SU-DHL-6 (cell line): ENCODE results near the gene CSNK2B.

Experiments
- H2AFZ ChIP-seq: fragments of 200-600 bp; sonication (generic); 2 replicates; pipeline ENCODE4 v1.6.1; 2014; ENCODE audit warnings: low read depth, mild to moderate bottlenecking, moderate library complexity, mixed read lengths, antibody characterized with exemption, low read length; ENCODE audit not compliant: severe bottlenecking
- H3F3A ChIP-seq: fragments of 200-600 bp; shearing (Covaris generic); 2 replicates; pipeline ENCODE4 v1.6.0; 2016; ENCODE audit warnings: antibody characterized with exemption, mild to moderate bottlenecking; ENCODE audit not compliant: insufficient read depth
- H3K27ac ChIP-seq: fragments of 200-600 bp; sonication (generic); 2 replicates; pipeline ENCODE4 v1.5.1; 2016; ENCODE audit warnings: low read depth, mild to moderate bottlenecking, low read length, moderate library complexity, mixed read lengths
- H3K27me3 ChIP-seq: fragments of 200-600 bp; sonication (generic), shearing (Covaris generic); 2 replicates; pipeline ENCODE4 v1.6.0; 2014; ENCODE audit warnings: mild to moderate bottlenecking, low read length
- H3K36me3 ChIP-seq: fragments of 200-600 bp; sonication (generic); 2 replicates; pipeline ENCODE4 v1.6.1; 2014; ENCODE audit warnings: mild to moderate bottlenecking, low read length, mixed read lengths
- H3K4me2 ChIP-seq: fragments of 300-600, 200-600 bp; shearing (Covaris generic), sonication (generic); 2 replicates; pipeline ENCODE4 v1.6.0; 2014; ENCODE audit warnings: low read length, low read depth, mild to moderate bottlenecking; ENCODE audit not compliant: poor library complexity, severe bottlenecking
- H3K4me3 ChIP-seq: fragments of 200-600 bp; sonication (generic); 2 replicates; pipeline ENCODE4 v1.5.1; 2014; ENCODE audit warnings: antibody characterized with exemption, low read length, mild to moderate bottlenecking, mixed read lengths; ENCODE audit not compliant: insufficient read depth, poor library complexity, severe bottlenecking
- H3K79me2 ChIP-seq: fragments of 200-600 bp; sonication (generic); 2 replicates; pipeline ENCODE4 v1.6.1; 2014; ENCODE audit warnings: mild to moderate bottlenecking, low read length, moderate library complexity; ENCODE audit not compliant: insufficient read depth
- H3K9ac ChIP-seq: fragments of 200-600 bp; sonication (generic); 2 replicates; pipeline ENCODE4 v1.7.0; 2014; ENCODE audit warnings: mild to moderate bottlenecking, low read length
- H3K9me2 ChIP-seq: fragments of 200-600 bp; sonication (generic); replicated peaks from 2 replicates; pipeline ENCODE4 v1.6.1; 2014; ENCODE audit warnings: low read length; ENCODE audit not compliant: insufficient read depth
- H3K9me3 ChIP-seq: fragments of 200-600 bp; sonication (generic); 2 replicates; pipeline ENCODE4 v1.6.1; 2014; ENCODE audit warnings: low read length, mixed read lengths; ENCODE audit not compliant: insufficient read depth
- H4K20me1 ChIP-seq: fragments of 200-600 bp; sonication (generic); 2 replicates; pipeline ENCODE4 v1.6.1; 2014; ENCODE audit warnings: low read depth, mild to moderate bottlenecking, antibody characterized with exemption, low read length, moderate library complexity, mixed read lengths
- EZH2phosphoT487 ChIP-seq: fragments of 200-600 bp; sonication (generic), shearing (Covaris generic); conservative IDR thresholded peaks from 2 replicates; pipeline ENCODE4 v1.6.1; 2018; ENCODE audit warnings: mild to moderate bottlenecking, antibody characterized with exemption, low read length, moderate library complexity, mixed read lengths
- TF ChIP-seq, protein P1 (sequence below): fragments of 200-600 bp; sonication (generic); IDR thresholded peaks from one replicate; pipeline ENCODE4 v1.5.1; 2017; ENCODE audit warnings: antibody characterized with exemption, mild to moderate bottlenecking, low read length, moderate library complexity; ENCODE audit not compliant: insufficient read depth, poor library complexity, severe bottlenecking

CSNK2B gene

DNA sequence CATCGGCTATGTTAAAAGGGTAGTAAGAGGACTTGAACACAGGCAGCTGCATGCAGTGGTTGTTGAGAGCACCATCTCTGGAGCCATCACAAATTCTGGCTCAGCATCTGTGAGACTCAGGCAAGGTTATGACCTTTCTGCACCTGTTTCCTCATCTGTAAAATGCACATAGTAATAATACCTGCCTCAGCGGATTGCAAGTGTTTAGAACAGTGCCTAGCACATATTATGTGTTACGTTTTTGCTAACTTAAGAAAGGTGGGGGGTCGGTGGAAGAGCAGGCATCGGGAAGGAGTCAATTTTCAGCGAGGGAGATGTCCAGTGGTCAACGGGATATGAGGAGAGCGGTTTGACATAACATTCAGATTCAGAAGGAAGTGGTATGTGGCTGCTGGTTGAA, 12.1 kb downstream of the CSNK2B start:
- no peaks in the 10 kb centered on the region for H3K79me2 ChIP-seq
- H3K36me3 ChIP-seq, result no peaks in the 10 kb centered on the region
- no peak overlapping the region for H3K9ac ChIP-seq
- H3K27me3 ChIP-seq, result no peaks in the 10 kb centered on the region
- H3K27ac ChIP-seq, result no peak overlapping the region
- no peaks in the 10 kb centered on the region for H3K9me2 ChIP-seq
- TF ChIP-seq, protein P1, sequence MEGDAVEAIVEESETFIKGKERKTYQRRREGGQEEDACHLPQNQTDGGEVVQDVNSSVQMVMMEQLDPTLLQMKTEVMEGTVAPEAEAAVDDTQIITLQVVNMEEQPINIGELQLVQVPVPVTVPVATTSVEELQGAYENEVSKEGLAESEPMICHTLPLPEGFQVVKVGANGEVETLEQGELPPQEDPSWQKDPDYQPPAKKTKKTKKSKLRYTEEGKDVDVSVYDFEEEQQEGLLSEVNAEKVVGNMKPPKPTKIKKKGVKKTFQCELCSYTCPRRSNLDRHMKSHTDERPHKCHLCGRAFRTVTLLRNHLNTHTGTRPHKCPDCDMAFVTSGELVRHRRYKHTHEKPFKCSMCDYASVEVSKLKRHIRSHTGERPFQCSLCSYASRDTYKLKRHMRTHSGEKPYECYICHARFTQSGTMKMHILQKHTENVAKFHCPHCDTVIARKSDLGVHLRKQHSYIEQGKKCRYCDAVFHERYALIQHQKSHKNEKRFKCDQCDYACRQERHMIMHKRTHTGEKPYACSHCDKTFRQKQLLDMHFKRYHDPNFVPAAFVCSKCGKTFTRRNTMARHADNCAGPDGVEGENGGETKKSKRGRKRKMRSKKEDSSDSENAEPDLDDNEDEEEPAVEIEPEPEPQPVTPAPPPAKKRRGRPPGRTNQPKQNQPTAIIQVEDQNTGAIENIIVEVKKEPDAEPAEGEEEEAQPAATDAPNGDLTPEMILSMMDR, result no peak
- no peak for TF ChIP-seq EZH2phosphoT487
- H3F3A ChIP-seq, result peaks cover 14% of the 10 kb centered on the region; the same call in 1 of the 2 replicates
- H3K4me2 ChIP-seq, result no peak overlapping the region
- no peak overlapping the region for H2AFZ ChIP-seq
- no peaks in the 10 kb centered on the region for H4K20me1 ChIP-seq
- H3K9me3 ChIP-seq, result no peaks in the 10 kb centered on the region
- H3K4me3 ChIP-seq, result no peak overlapping the region

- Histone ChIP-seq H4K20me1 (no peaks in the 10 kb centered on the region), H2AFZ (peak within 1 kb of the TSS; percentile 23), H3F3A (peaks cover 5% of the 10 kb centered on the region; the same call in 1 of the 2 replicates), H3K9ac (peak within 1 kb of the TSS; percentile 9; the same call in 1 of the 2 replicates), H3K4me3 (no peak within 1 kb of the TSS), H3K4me2 (peak within 1 kb of the TSS; percentile 30), H3K27me3 (no peaks in the 10 kb centered on the region), H3K36me3 (no peaks in the 10 kb centered on the region), H3K79me2 (no peaks in the 10 kb centered on the region), H3K9me2 (no peaks in the 10 kb centered on the region), H3K9me3 (no peaks in the 10 kb centered on the region), H3K27ac (no peak within 1 kb of the TSS)
- TF ChIP-seq, protein P1, result peak; percentile 28
- TF ChIP-seq EZH2phosphoT487, result no peak
Measured at GRCh38 chr6:31680226-31681134, 14.6 kb downstream of the CSNK2B start, which contains the start of gene LY6G5C. TSS of gene LY6G5C (minus strand) at chr6:31681067. CDS start at chr6:31680373, 694 bp downstream.

DNA sequence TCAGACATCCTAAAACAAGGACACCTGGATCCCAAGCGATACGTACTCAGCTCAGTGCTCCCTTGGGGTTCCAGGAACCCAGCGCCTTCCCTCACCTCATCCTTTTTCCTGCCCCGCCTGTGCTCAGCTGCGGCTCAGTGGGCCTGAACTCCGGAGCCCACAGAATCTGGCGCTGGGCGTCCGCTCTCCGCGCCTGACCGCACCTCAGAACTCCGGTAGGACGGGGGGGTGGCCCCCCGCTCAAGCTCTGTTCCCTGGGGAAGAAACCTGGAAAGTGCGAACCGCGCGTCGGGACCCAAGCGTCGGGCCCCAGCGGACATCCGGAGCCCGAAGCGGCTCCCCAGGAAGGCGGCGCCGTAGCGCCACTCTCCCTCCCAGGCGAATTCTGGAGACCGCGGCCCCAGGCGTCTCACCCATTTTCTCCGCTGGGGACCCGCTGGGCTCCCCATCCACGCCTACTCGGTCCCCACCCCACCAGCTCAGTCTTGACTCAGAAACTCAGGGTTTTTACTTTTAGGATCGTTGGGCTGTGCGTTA, 15.3 kb downstream of the CSNK2B start:
- Histone ChIP-seq H3K27me3 (no peaks in the 10 kb centered on the region), H3K79me2 (no peaks in the 10 kb centered on the region), H3K27ac (no peak overlapping the region), H3K9me3 (no peaks in the 10 kb centered on the region), H3F3A (no peaks in the 10 kb centered on the region; the same call in 1 of the 2 replicates), H4K20me1 (no peaks in the 10 kb centered on the region), H3K9ac (peak overlapping the region; percentile 9; the same call in 1 of the 2 replicates), H3K4me2 (peak overlapping the region; percentile 30), H3K4me3 (no peak overlapping the region), H3K9me2 (no peaks in the 10 kb centered on the region), H3K36me3 (no peaks in the 10 kb centered on the region), H2AFZ (peak overlapping the region; percentile 23)
- TF ChIP-seq, protein P1, result no peak
- no peak for TF ChIP-seq EZH2phosphoT487
